ENCODE data around the gene CHMP3. TPM values are rescaled to one million over a fixed set of nuclear protein-coding genes. Genes with fewer than 3 reads are reported as not detected.

The CHMP3 gene
- total and polyA plus RNA-seq, 2 donors (not counting 1 experiment from before 2014, with no cell fraction given): 17.5 to 72.5 TPM

- Mint-ChIP-seq H3K4me3 (no peak overlapping the region), H3K9me3 (ENCODE audit: insufficient read depth) (no peaks in the 10 kb centered on the region), H3K4me1 (no peaks in the 10 kb centered on the region), H3K27me3 (no peaks in the 10 kb centered on the region), H3K27ac (no peak overlapping the region)
- TF ChIP-seq EZH2 (IDR thresholded peaks at IDR 0.05; ENCODE audit: borderline replicate concordance, insufficient read depth, low read depth, low read length, poor library complexity, severe bottlenecking): no peak
- TF ChIP-seq, protein P1, sequence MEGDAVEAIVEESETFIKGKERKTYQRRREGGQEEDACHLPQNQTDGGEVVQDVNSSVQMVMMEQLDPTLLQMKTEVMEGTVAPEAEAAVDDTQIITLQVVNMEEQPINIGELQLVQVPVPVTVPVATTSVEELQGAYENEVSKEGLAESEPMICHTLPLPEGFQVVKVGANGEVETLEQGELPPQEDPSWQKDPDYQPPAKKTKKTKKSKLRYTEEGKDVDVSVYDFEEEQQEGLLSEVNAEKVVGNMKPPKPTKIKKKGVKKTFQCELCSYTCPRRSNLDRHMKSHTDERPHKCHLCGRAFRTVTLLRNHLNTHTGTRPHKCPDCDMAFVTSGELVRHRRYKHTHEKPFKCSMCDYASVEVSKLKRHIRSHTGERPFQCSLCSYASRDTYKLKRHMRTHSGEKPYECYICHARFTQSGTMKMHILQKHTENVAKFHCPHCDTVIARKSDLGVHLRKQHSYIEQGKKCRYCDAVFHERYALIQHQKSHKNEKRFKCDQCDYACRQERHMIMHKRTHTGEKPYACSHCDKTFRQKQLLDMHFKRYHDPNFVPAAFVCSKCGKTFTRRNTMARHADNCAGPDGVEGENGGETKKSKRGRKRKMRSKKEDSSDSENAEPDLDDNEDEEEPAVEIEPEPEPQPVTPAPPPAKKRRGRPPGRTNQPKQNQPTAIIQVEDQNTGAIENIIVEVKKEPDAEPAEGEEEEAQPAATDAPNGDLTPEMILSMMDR (IDR thresholded peaks at IDR 0.05): no peak
- no peak overlapping the region for H3K27ac ChIP-seq (ENCODE audit: low read length in 2 of 2)
- ChIA-PET CTCF (no interaction called here), POLR2A (no interaction called here)
- H3K79me2 ChIP-seq (ENCODE audit: control insufficient read depth, insufficient read depth, low read length): peaks cover 25% of the 10 kb centered on the region
- no peaks in the 10 kb centered on the region for H3K9me3 ChIP-seq (ENCODE audit: control extremely low read depth in 1 of 3, control insufficient read depth in 2 of 3, insufficient read depth in 1 of 3, low read length in 2 of 3)
- peaks cover 10% of the 10 kb centered on the region for H4K20me1 ChIP-seq (ENCODE audit: control insufficient read depth, insufficient read depth, low read length, poor library complexity, severe bottlenecking)
- intact Hi-C loops (cut with micrococcal nuclease): no loop called here
- H3K9ac ChIP-seq (ENCODE audit: low read length): no peak overlapping the region
- H3K27me3 ChIP-seq (replicated peaks in 1 of 4; ENCODE audit: control extremely low read depth in 1 of 4, control insufficient read depth in 3 of 4, insufficient read depth in 4 of 4, low read length in 3 of 4): no peaks in the 10 kb centered on the region
- DNase-seq (no peak), ATAC-seq (ENCODE audit: low read depth) (no peak)
- no peak overlapping the region for H3K4me2 ChIP-seq (replicated peaks; ENCODE audit: low read depth, low read length, poor library complexity, severe bottlenecking)
- WGBS (ENCODE audit: insufficient coverage): 100% methylated on average over 2 of the region's 4 CpGs
- no peaks in the 10 kb centered on the region for H3K4me1 ChIP-seq (ENCODE audit: control insufficient read depth in 2 of 2, insufficient read depth in 2 of 2, low read length in 2 of 2)
- H3K4me3 ChIP-seq (ENCODE audit: control extremely low read depth in 1 of 5, extremely low read depth in 1 of 5, insufficient read depth in 1 of 5, low read depth in 2 of 5, low read length in 4 of 5): no peak overlapping the region
- H3K36me3 ChIP-seq (replicated peaks in 1 of 2; ENCODE audit: control extremely low read depth in 1 of 2, control insufficient read depth in 1 of 2, extremely low read depth in 1 of 2, insufficient read depth in 2 of 2, low read length in 1 of 2): peaks cover 6 to 52% of the 10 kb centered on the region in 2 experiments
- H2AFZ ChIP-seq (ENCODE audit: insufficient read depth, low read depth, low read length, poor library complexity, severe bottlenecking): no peak overlapping the region
These were observed 52.8 kb downstream of the CHMP3 start for GRCh38 chr2:86510436-86510933.

DNA sequence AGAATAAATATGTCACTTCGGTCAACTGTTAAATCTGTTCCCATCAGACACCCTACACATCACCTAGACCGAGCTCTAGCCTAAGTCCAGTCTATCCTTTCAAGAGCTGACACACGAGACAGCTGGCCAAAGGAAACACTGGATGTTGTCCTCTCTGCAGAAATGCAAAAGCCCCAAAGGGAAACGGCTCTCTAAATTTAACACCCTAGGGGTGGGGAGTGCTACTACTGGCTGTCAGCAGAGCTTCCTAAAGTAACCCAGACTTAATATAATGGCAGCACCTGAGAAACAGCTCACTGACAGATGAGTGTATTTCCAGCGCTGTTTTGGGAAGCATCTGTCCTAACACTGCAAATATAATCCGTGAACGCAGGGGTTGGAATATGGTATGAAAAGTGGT is 55.6 kb downstream of the CHMP3 start:
- Histone ChIP-seq H3K9ac (ENCODE audit: low read length) (no peak overlapping the region), H3K4me1 (ENCODE audit: control insufficient read depth in 2 of 2, insufficient read depth in 2 of 2, low read length in 2 of 2) (no peaks in the 10 kb centered on the region), H3K36me3 (replicated peaks in 1 of 2; ENCODE audit: control extremely low read depth in 1 of 2, control insufficient read depth in 1 of 2, extremely low read depth in 1 of 2, insufficient read depth in 2 of 2, low read length in 1 of 2) (peaks cover 13 to 80% of the 10 kb centered on the region in 2 experiments), H3K4me3 (ENCODE audit: control extremely low read depth in 1 of 5, extremely low read depth in 1 of 5, insufficient read depth in 1 of 5, low read depth in 2 of 5, low read length in 4 of 5) (no peak overlapping the region), H3K9me3 (ENCODE audit: control extremely low read depth in 1 of 3, control insufficient read depth in 2 of 3, insufficient read depth in 1 of 3, low read length in 2 of 3) (no peaks in the 10 kb centered on the region), H2AFZ (ENCODE audit: insufficient read depth, low read depth, low read length, poor library complexity, severe bottlenecking) (no peak overlapping the region), H3K79me2 (ENCODE audit: control insufficient read depth, insufficient read depth, low read length) (no peaks in the 10 kb centered on the region), H3K27me3 (replicated peaks in 1 of 4; ENCODE audit: control extremely low read depth in 1 of 4, control insufficient read depth in 3 of 4, insufficient read depth in 4 of 4, low read length in 3 of 4) (no peaks in the 10 kb centered on the region), H4K20me1 (ENCODE audit: control insufficient read depth, insufficient read depth, low read length, poor library complexity, severe bottlenecking) (no peaks in the 10 kb centered on the region), H3K4me2 (replicated peaks; ENCODE audit: low read depth, low read length, poor library complexity, severe bottlenecking) (no peak overlapping the region), H3K27ac (ENCODE audit: low read length in 2 of 2) (no peak overlapping the region)
- no peaks in the 10 kb centered on the region for H3K27me3 Mint-ChIP-seq
- H3K27ac Mint-ChIP-seq: no peak overlapping the region
- H3K4me3 Mint-ChIP-seq: no peak overlapping the region
- peaks cover 3% of the 10 kb centered on the region for H3K9me3 Mint-ChIP-seq (ENCODE audit: insufficient read depth)
- no peak for DNase-seq
- 100% methylated on average over 3 of the region's 7 CpGs for WGBS (ENCODE audit: insufficient coverage)
- intact Hi-C loops (cut with micrococcal nuclease): no loop called here
- no peak for ATAC-seq (ENCODE audit: low read depth)
- no peaks in the 10 kb centered on the region for H3K4me1 Mint-ChIP-seq
- CTCF ChIA-PET: no interaction called here
- no peak for TF ChIP-seq EZH2 (IDR thresholded peaks at IDR 0.05; ENCODE audit: borderline replicate concordance, insufficient read depth, low read depth, low read length, poor library complexity, severe bottlenecking)
- TF ChIP-seq, protein P1 (IDR thresholded peaks at IDR 0.05): no peak
- POLR2A ChIA-PET: no interaction called here

Measured in B cell (primary cell).